Upper lobe of right lung (tissue), 1 donor: ENCODE results near the gene MYH13. TPM values are rescaled to one million over a fixed set of nuclear protein-coding genes. Genes with fewer than 3 reads are reported as not detected.
A peak's percentile ranks its signal among the peaks of the same experiment; 100 is the strongest.

Experiments
- ATAC-seq: fragments of 200-7000 bp; cut with Tn5 transposase; one replicate; pipeline ENCODE4 v1.9.1; 2020; ENCODE audit warnings: mild to moderate bottlenecking, moderate library complexity
- DNase-seq: peaks from one replicate; pipeline ENCODE4 v3.0.0-alpha.2; 2020
- H3K27ac ChIP-seq: fragments of 200-600 bp; one replicate; pipeline ENCODE4 v1.8.0; 2022
- H3K27me3 ChIP-seq: fragments of 200-600 bp; one replicate; pipeline ENCODE4 v1.8.0; 2022; ENCODE audit warnings: mild to moderate bottlenecking
- H3K36me3 ChIP-seq: fragments of 200-600 bp; one replicate; pipeline ENCODE4 v1.8.0; 2022
- H3K4me1 ChIP-seq: fragments of 200-600 bp; one replicate; pipeline ENCODE4 v1.8.0; 2022
- H3K4me3 ChIP-seq: fragments of 200-600 bp; one replicate; pipeline ENCODE4 v1.8.0; 2022; ENCODE audit warnings: mild to moderate bottlenecking
- H3K9me3 ChIP-seq: fragments of 200-600 bp; one replicate; pipeline ENCODE4 v1.8.0; 2022
- intact Hi-C: fragments of 100-400 bp; cut with DNase I; formaldehyde crosslinking; loops from one replicate; pipeline ENCODE4 v1.11.0; 2022
- total RNA-seq: library from RNA; stranded (reverse); fragmentation: NEBNext Ultra II Directional; extraction: Animal tissue kit (Norgen Biotek cat#: 25700); gene quantifications from one replicate; pipeline ENCODE4 v1.2.1, GENCODE V29; 2021
- TF ChIP-seq, protein P1 (sequence below): fragments of 200-600 bp; IDR thresholded peaks from one replicate; pipeline ENCODE4 v1.8.0; 2022; ENCODE audit warnings: antibody characterized with exemption
- donor health status: DM: no; HTN: yes; CAD: no; lungs with severe emphysema.

Gene MYH13
- total RNA-seq, 1 donor from 2014 or later = not detected

GRCh38 chr17:10318535-10318934 is 54.3 kb downstream of the MYH13 start:
- Histone ChIP-seq H3K4me1 (no peaks in the 10 kb centered on the region), H3K27me3 (peaks cover 9% of the 10 kb centered on the region), H3K36me3 (no peaks in the 10 kb centered on the region), H3K27ac (no peak overlapping the region), H3K4me3 (no peak overlapping the region), H3K9me3 (no peaks in the 10 kb centered on the region)
- TF ChIP-seq, protein P1, sequence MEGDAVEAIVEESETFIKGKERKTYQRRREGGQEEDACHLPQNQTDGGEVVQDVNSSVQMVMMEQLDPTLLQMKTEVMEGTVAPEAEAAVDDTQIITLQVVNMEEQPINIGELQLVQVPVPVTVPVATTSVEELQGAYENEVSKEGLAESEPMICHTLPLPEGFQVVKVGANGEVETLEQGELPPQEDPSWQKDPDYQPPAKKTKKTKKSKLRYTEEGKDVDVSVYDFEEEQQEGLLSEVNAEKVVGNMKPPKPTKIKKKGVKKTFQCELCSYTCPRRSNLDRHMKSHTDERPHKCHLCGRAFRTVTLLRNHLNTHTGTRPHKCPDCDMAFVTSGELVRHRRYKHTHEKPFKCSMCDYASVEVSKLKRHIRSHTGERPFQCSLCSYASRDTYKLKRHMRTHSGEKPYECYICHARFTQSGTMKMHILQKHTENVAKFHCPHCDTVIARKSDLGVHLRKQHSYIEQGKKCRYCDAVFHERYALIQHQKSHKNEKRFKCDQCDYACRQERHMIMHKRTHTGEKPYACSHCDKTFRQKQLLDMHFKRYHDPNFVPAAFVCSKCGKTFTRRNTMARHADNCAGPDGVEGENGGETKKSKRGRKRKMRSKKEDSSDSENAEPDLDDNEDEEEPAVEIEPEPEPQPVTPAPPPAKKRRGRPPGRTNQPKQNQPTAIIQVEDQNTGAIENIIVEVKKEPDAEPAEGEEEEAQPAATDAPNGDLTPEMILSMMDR = no peak
- ATAC-seq = peak; percentile 30
- intact Hi-C loops = no loop called here
- no peak for DNase-seq

DNA sequence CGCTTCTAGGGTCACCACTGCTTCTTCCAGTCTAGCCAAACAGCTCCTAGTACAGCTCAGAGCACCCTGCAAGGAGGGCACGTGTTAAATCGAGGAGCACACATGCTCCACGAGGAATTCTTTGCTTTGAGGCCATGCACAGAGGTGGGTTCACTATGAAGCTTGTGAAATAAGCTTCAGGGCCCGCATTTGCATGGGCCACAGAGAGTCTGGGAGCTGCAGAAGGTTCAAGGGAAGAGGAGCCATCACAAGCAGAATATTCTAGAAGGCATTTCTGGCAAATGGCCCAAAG is 55.3 kb downstream of the MYH13 start:
- no peak for DNase-seq
- intact Hi-C loops = no loop called here
- no peak for ATAC-seq
- Histone ChIP-seq H3K27ac (no peak overlapping the region), H3K4me3 (no peak overlapping the region), H3K9me3 (no peaks in the 10 kb centered on the region), H3K4me1 (no peaks in the 10 kb centered on the region), H3K27me3 (peaks cover 9% of the 10 kb centered on the region), H3K36me3 (no peaks in the 10 kb centered on the region)
- TF ChIP-seq, protein P1 = no peak

DNA sequence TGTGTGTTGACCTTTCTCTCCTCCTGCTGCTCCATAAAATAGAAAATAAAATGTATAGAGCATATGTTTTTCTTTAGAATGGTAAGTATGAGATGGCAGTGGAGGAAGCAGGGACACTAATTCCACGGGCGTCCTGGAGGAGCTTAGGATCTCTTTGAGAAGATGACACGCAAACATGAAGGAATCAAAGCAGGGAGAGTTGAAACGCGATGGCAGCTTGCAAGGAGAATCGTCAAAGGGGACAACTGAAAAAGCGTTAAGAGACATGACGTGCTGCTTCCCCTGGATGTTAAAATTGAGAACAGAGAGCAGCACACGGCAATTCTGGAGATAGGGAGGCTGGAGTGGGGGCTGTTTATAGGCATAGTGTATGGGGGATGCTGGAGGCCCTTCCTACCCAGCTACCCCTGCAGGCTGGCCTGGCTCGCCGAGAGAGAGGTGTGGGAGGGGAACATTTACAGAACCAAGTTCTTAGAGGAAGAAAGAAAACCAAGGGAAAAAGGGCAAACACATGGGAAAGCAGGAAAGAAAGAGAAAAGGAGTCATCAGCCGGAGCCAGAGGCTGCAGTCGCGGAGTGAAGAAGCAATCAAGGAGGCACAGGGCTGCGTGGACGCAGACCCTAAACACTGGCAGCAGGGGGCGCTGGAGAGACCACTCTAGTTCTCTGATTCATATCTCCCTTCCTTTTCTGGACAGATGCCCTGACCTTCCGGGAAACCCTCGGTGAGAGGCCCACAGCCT is 55.8 kb downstream of the MYH13 start:
- peak; percentile 84 for DNase-seq
- H3K27ac ChIP-seq = no peak overlapping the region
- intact Hi-C loops = no loop called here
- TF ChIP-seq, protein P1 = peak; percentile 74
- peak; percentile 91 for ATAC-seq
- H3K9me3 ChIP-seq = no peaks in the 10 kb centered on the region
- no peaks in the 10 kb centered on the region for H3K4me1 ChIP-seq
- H3K4me3 ChIP-seq = no peak overlapping the region
- H3K36me3 ChIP-seq = no peaks in the 10 kb centered on the region
- peaks cover 9% of the 10 kb centered on the region for H3K27me3 ChIP-seq

- intact Hi-C loops = no loop called here
- peaks cover 9% of the 10 kb centered on the region for H3K27me3 ChIP-seq
- no peak overlapping the region for H3K27ac ChIP-seq
- no peaks in the 10 kb centered on the region for H3K4me1 ChIP-seq
- no peaks in the 10 kb centered on the region for H3K36me3 ChIP-seq
- no peaks in the 10 kb centered on the region for H3K9me3 ChIP-seq
- ATAC-seq (no peak), DNase-seq (no peak)
- H3K4me3 ChIP-seq = no peak overlapping the region
- TF ChIP-seq, protein P1 = no peak
Observed at GRCh38 chr17:10314329-10314728, 58.5 kb downstream of the MYH13 start.

DNA sequence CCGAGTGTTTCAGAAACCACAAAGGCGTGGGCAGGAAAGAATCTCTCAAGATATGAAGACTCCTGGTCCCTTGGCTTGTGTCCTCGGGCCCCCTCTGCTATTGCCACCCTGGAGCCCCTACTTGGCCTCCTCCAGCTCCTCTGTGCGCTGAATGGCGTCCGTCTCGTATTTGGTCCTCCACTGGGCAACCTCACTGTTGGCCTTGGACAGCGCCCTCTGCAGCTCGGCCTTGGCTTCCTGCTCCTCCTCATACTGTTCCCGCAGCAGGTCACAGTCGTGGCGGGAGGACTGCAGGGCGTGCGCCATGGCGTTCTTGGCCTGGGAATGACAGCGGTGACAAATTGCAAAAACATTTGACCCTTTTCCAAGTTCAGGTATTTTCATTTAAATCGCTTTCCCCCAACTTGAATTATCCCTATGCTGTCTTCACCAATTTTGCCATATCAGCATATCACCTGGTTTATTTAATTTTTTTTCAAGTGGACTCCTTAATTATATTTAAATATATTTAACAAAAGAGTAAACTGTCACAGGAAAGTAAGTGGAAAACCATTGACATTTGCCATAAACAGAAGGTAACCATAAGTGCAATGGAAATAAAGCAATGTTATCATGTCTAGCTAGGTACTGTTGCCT is 59.7 kb downstream of the MYH13 start:
- H3K4me3 ChIP-seq = no peak overlapping the region
- peaks cover 9% of the 10 kb centered on the region for H3K27me3 ChIP-seq
- no peaks in the 10 kb centered on the region for H3K9me3 ChIP-seq
- intact Hi-C loops = no loop called here
- H3K27ac ChIP-seq = no peak overlapping the region
- no peaks in the 10 kb centered on the region for H3K36me3 ChIP-seq
- DNase-seq (no peak), ATAC-seq (no peak)
- no peaks in the 10 kb centered on the region for H3K4me1 ChIP-seq
- TF ChIP-seq, protein P1 = no peak
